ENCODE data around the gene GGNBP2.
"Not testable (repeated sequence)": the region's sequence is repeated elsewhere in the genome, so short reads cannot be mapped to it uniquely, and the experiment has no call there.

GGNBP2 gene

DNA sequence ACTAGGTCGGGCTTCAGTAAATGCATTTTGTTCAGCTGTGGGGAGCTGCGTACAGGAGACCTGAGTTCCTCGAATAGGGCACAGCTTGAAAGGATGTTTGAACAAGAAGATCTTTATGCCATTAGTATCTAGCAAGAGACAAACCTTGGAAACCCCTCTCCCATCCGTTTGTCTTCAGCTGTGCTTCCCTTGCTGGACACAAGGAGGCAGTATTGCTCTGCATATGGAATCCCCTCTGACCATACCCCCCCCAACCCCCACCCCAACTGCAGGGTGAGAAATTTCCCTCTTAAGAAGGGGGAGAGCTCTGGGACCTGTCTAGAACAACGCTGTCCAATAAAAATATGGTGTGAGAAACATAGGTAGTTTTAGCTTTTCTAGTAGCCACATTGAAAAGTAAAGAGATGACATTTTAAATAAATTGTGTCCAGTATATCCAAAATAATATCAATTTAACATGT is 58.2 kb downstream of the GGNBP2 start:
- DNase-seq = peak; percentile 85

DNA sequence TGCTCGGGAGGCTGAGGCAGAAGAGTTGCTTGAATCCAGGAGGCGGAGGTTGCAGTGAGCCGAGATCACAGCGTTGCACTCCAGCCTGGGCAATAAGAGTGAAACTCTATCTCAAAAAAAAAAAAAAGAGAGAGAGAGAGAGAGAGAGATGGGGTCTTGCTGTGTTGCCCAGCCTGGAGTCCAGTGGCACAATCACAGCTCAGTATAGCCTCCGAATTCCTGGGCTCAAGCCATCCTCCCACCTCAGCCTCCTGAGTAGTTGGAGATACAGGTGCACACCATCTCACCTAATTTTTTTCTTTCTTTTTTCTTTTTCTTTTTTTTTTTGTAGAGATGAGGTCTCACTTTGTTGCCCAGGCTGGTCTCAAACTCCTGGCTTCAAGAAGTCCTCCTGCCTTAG is 60.3 kb downstream of the GGNBP2 start:
- not testable (repeated sequence) for DNase-seq

- DNase-seq = no peak
Observed at GRCh38 chr17:36608280-36608679, 63.6 kb downstream of the GGNBP2 start.

DNA sequence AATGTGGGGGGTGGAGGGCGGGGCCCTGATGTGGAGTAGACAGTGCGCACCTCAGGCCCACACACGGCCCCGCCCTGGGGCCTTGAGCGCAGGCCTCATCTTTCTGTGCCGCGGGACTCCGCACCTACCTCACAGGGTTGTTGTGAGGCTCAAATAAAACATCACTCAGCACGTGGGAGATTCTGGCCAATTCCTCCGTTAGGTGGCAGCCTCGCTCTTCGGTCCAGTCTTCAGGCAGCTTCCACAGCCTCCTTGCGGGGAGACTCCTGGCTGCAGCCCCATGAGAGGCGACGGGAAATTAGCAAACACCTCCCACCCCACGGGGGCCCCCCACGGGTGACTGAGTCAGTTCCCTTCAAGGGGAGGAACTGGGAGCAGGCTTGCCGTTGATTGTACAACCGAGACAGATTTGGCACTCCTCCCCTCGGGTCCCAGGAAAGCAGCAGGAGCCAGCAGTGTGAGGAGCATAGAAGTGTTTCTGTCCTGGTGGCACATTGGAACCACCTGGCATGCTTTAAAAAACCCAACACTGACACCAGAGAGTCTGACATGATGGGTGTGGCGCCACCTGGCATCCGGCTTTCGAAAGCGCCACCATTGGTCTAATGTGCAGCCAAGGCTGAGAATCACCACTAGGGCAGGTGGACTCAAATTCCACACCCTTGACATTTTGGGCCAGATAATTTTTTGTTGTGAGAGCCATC is 64.2 kb downstream of the GGNBP2 start:
- DNase-seq = peak; percentile 36

GRCh38 chr17:36609498-36609862 is 64.8 kb downstream of the GGNBP2 start:
- no peak for DNase-seq

- no peak for DNase-seq
Observed at GRCh38 chr17:36610474-36610873, 65.8 kb downstream of the GGNBP2 start.

- no peak for DNase-seq
Observed at GRCh38 chr17:36611345-36612072, 66.8 kb downstream of the GGNBP2 start.

DNA sequence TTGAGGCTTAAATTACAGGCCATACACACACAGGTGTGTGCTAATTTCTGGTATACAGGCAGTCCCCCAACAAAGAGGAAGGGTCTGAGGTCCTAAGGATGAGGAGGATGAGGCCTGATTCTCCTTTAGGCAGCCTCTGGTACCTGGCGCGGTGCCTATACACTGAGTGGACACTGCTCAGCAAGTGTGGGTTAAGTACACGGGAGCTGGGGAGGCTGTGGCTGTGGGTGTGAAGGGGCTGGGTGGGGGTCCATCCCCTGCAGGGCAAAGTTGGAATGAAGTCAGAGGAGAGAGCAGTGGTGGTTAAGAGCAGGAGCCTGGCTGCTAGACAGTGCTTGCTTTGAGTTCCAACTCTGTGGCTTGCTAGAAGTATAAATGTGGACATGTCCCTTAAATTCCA is 67.6 kb downstream of the GGNBP2 start:
- no peak for DNase-seq

DNA sequence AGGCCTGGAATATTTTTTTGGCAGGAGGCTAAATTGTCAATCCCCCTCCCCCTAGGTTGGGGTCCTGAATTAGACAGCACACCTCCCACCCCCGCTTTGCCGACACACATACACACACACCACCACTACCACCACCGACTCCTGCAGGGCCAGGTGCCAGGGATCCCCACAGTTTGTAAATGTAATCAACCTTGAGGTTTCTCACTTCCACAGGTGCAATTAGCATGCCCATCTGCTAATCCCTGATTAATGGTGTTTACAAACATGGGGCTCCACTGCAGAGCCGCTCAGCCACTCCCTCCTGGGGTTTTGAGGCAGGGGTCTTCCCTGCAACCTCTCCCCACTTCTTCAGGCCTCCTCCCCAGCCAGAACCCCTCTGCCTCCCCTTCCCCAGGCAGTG is 68.4 kb downstream of the GGNBP2 start:
- DNase-seq = no peak

DNA sequence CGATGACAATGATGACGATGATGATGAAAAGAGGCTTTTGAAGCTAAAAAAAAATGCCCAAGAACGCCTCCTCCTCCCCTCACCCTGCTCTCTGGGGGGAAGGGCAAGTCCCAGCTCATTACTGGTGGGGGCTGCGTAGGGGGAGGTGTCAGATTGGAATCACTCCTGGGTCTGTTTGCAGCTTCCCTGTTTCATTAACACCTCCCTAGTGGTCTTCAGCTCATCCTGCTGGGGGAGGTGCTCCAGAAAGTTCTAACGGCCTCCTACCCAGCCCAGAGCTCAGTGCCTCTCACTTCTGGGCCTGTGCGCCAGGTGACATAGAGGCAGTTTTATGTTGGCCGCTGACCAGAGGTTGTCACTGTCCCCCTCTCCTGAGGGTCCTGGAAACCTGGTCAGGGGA is 69.4 kb downstream of the GGNBP2 start:
- DNase-seq = no peak

GRCh38 chr17:36614933-36615332 is 70.2 kb downstream of the GGNBP2 start:
- DNase-seq = no peak

DNA sequence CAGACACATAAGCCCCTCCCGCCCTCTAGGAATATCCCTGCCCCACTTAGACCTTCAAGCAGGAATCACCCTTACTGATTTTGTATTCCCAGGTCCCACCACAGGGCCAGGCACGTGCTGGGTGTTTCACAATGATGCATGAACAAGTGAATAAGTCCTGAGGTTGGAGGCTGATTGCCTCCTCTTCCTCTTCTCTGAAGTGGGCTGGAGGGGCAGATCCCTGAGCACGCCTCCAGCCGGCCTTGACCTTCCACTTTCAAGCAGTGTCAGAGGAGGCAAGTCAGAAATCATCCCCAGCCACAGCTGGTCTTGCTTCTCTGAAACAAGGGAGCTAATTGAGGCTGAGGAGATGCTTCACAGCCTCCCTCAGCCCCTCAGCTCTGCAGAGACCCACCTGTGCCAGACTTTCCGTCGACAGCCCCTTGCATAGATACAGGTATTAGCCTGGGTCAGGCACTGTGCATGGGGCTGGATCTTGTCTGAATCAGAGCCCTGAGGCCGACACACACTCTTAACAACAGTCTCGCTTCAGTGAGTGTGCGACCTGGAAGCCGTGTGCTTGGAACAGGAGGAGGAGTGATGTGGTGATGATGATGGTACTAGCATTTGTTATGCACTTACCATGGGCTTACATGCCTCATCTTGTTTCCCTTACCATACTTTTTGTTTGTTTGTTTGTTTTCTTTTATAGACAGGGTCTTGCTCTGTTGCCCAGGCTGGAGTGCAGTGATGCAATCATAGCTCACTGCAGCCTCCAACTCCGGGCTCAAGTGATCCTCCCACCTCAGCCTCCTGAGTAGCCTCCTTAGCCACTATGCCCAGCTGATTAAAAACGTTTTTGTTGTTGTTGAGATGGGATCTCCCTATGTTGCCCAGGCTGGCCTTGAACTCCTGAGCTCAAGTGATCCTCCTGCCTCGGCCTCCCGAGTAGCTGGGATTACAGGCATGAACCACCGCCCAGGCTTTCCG is 71.6 kb downstream of the GGNBP2 start:
- DNase-seq = no peak

DNA sequence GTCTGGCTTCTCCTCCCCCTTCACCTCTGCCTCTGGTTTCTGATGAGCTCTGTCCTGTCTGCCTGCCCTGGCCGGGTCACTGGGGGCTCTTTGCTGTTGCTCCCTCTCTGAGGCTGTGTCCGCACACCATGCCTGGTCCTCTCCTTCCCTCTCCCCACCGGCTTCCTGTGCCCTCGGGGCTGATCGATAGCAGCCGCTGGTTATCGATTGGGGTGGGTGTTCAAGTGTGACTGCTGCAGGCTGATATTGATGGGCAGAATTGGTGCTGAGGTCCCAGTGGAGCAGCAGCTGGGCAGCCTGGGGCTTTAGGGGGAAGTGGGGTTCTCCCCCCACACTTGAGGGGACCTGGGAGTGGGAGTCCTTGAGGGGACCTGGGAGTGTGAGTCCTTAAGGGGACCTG is 73.1 kb downstream of the GGNBP2 start:
- DNase-seq = no peak

GRCh38 chr17:36623281-36623680 is 78.6 kb downstream of the GGNBP2 start:
- no peak for DNase-seq

DNA sequence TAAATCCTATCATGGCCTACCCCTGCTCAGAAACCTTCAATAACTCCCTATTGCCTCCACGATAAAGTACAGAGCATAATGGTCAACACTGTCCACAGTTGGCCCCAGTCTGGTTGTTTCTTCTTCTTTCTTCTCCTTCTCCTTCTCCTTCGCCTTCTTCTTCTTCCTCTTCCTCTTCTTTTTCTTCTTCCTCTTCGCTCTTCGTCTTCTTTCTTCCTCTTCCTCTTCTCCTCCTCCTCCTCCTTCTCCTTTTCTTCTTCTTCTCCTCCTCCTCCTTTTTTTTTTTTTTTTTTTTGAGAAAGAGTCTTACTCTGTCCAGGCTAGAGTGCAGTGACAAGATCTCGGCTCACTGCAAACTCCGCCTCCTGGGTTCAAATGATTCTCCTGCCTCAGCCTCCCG is 80.5 kb downstream of the GGNBP2 start:
- DNase-seq = no peak

- DNase-seq = no peak
Observed at GRCh38 chr17:36627101-36627500, 82.4 kb downstream of the GGNBP2 start.

DNA sequence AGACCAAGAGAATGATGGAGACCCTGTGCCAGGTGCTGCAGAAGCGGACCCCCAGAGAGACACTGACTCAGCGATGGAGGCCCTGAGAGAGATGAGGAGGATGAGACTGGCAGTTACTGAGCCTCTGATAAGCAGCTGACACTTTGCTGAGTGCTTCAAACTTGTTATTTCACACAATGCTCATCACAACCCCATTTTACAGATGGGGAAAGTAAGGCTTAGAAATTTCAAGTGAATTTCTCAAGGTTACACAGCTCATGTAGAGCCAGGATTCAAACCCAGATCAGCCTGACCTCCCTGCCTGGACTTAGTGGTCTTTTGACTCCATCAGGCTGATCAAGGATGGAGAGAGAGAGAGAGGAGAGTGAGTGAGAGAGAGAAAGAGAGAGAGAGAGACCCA is 83.9 kb downstream of the GGNBP2 start:
- no peak for DNase-seq

- peak; percentile 87 for DNase-seq
Observed at GRCh38 chr17:36629252-36629847, 84.6 kb downstream of the GGNBP2 start.

GRCh38 chr17:36629970-36630502 is 85.3 kb downstream of the GGNBP2 start:
- no peak for DNase-seq

GRCh38 chr17:36631022-36631421 is 86.3 kb downstream of the GGNBP2 start:
- DNase-seq = no peak

GRCh38 chr17:36632916-36633771 is 88.4 kb downstream of the GGNBP2 start:
- DNase-seq = no peak

All from activated CD4-positive, alpha-beta T cell treated with anti-CD3 and anti-CD28 coated beads, Interleukin-2, Interleukin-6, amounts not matched to agents 100 ng/mL and 50 ng/mL, durations not matched to agents 16 hours and 8 hours (primary cell).